Activated CD8-positive, alpha-beta memory T cell treated with anti-CD3 and anti-CD28 coated beads for 36 hours (primary cell): ENCODE measurements around the gene GGT6. TPM values are rescaled to one million over a fixed set of nuclear protein-coding genes. Genes with fewer than 3 reads are reported as not detected.
"Not testable (repeated sequence)": the region's sequence is repeated elsewhere in the genome, so short reads cannot be mapped to it uniquely, and the experiment has no call there.

Experiments used
- CTCF ChIA-PET: fragments of 350-600 bp; sonication (Branson Sonifier 250); formaldehyde crosslinking; loops from one replicate; lab custom pipeline; 2021; ENCODE audit warnings: antibody characterized with exemption; lab: Charles Lee
- POLR2A ChIA-PET: fragments of 350-600 bp; sonication (Branson Sonifier 250); formaldehyde crosslinking; loops from one replicate; lab custom pipeline; 2021; ENCODE audit warnings: antibody characterized with exemption; lab: Charles Lee
- total RNA-seq, 2 experiments: library from RNA; stranded (reverse); gene quantifications; one replicate each; pipeline ENCODE4 v1.2.3, GENCODE V29; 2021

Gene GGT6
- total RNA-seq, 2 experiments from 2014 or later: not detected

DNA sequence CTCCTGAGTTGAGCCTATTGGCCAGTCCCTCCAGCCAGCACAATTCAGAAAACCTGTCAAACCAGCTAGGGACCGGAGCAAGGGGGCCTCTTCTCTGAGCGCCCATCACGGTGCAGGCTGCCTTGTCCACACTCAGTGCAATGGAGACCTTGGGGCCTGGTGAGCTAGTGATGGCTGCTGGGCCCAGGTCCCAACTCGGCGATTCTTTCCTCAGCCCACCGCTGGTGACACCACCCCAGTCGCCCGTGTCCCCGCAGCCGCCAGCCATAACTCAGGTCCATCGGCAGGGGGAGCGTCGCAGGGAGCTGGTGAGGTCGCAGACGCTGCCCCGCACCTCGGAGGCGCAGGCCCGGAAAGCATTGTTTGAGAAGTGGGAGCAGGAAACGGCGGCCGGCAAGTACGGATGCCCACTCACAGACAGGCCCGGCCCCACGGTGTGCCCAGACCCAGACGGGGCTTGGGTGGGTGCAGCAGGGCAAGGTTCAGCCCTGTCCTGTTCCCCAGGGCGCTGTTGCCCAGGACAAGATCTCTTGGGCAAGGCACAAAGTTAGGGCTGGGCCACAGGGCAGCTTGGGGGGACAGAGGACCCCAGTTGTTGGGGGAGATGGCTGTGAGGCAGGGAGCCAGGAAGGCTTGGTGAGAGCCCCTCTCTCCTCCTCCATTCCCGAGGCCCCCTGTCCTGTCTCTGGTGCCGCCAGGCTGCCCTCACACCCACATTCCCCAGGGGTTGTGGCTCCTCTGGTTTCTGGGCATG, 34.7 kb upstream of the GGT6 start:
- POLR2A ChIA-PET: no interaction called here
- CTCF ChIA-PET: interaction anchor here (1.5 to 1.8 kb wide), 3 partner anchors 9 to 28 kb away, joined by 3 to 6 read pairs (median 4); no protein-coding TSS in a partner anchor

DNA sequence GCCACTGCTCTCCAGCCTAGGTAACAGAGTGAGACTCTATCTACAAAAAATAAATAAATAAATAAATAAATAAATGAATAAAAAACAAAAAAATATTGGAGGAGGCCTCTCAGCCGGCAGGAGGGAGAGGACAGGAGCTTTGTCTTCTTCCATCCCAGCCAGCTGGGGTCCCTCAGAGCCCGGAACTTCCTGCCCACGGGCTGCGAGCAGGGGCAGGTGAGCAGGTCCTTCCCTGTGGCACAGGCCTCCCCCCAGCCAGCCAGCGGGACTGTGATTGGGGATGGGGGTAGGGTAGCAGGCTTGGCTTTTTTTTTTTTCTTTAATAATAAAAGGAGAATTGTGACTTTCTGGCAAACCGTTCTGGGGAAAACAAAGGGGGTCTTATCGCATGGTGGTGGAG, 34.0 kb upstream of the GGT6 start:
- CTCF ChIA-PET: interaction anchor here (1.3 to 1.8 kb wide), 4 partner anchors 8 to 29 kb away, joined by 3 to 6 read pairs (median 4); no protein-coding TSS in a partner anchor

DNA sequence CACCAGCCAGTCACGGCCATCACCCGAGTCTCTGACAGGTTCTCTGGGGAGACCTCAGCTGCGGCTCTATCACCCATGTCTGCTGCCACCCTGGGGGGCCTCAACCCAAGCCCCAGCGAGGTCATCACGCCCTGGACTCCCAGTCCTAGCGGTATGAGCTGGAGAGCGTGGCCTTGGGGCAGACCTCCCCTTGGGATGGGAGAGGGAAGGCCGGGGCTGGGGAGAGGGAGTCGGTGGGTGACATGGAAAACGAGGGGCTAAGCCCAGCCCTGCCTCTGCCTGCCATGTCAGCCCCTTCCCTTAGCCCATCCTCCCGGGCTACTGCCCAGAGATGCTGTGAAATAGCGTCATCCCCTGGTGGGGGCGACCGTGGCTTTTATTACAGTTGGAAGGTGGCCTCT, 32.6 kb upstream of the GGT6 start:
- POLR2A ChIA-PET: no interaction called here
- CTCF ChIA-PET: interaction anchor here (1.1 to 1.3 kb wide), 2 partner anchors 28 to 34 kb away, joined by 3 to 4 read pairs; no protein-coding TSS in a partner anchor

More for the DNA sequence above, 34.0 kb upstream of the GGT6 start:
- POLR2A ChIA-PET: no interaction called here

DNA sequence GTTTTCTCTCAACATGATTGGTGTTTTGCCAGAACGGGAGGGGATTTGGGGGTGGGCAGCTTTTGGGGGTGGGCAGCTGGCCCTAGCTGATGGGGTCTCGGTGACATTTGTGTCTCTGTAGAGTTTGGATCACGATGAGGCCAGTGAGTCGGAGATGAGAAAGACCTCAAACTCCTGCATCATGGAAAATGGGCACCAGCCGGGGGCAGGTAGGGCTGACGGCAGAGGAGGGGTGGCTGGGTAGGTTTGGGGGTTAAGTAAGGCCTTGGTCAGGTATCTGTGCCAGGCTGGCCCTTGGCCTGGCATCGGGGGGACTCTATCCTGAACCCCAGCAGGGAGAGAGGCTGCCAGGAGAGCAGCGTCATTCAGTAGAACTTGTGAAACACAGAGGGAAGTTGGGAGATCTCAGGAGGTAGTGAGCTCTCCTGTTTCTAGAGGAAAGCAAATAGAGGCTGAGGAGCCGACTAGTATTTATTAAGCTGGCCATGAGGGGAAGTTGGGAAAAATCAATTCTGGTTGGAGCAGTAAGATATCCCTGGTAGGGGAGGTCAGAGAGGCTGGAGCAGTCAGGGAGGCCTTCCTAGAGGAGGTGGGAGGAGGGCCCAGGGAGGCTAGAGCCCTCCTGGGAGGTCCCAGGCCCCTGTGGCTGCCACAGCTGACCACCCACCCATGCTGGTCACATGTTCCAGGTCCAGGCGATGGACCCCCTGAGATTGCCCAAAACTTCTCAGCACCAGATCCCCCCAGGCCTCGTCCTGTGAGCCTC, 32.0 kb upstream of the GGT6 start:
- ChIA-PET POLR2A (no interaction called here), CTCF (no interaction called here)

DNA sequence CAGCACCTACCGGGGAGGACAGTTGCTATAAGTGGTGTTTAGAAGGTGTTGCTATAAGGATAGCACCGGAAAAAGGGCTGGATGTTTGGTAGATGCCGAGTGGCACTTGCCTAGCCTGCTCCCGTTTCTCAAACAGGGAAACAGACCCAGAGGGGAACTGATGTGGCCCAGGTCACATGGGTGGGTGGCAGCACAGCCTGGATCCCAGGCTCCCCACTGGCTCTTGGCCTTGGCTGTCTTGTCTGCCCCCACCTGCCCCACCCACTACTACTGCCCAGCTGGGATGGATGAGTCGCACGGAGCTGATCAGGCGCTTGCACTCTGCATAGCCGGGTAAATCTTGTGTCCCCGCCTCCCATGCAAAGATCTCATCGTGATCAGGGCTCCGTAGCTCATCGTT, 31.2 kb upstream of the GGT6 start:
- POLR2A ChIA-PET: no interaction called here
- CTCF ChIA-PET: no interaction called here

DNA sequence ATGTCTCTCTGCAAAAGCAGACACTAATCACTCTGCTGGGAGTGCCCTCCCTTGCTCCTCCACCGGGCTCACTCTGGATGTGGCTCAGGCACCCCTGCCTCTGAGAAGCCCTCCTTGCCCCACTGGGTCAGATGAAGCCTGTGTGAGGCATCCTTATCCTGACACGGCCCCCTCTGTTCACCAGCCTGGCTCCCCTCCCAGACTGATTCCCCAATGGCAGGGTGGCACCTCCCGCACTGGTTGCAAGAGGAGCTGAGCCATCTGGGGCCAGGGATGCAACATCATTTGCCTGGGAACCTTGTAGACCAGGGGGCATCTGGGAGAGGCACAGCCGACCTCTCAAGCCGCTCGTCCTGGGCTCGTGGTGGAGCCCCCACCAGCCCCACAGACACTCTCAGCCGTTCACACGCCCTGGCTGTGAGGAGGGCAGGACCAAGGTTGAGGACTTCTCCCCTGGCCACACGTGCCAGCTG, 30.6 kb upstream of the GGT6 start:
- CTCF ChIA-PET: no interaction called here
- POLR2A ChIA-PET: no interaction called here

DNA sequence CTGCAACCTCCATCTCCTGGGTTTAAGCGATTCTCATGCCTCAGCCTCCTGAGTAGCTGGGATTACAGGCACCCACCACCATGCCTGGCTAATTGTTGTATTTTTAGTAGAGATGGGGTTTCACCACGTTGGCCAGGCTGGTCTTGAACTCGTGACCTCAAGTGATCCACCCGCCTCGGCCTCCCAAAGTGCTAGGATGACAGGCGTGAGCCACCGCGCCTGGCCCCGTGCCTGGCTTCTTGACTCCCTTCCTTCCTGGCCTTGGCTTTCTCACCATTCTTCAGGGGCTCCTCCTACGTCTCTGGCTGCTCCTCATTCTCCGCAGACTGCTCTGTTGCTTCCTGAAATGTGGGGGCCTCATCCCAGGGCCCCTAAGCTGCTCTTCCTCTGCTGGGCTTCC, 29.7 kb upstream of the GGT6 start:
- POLR2A ChIA-PET, CTCF ChIA-PET: not testable (repeated sequence)

DNA sequence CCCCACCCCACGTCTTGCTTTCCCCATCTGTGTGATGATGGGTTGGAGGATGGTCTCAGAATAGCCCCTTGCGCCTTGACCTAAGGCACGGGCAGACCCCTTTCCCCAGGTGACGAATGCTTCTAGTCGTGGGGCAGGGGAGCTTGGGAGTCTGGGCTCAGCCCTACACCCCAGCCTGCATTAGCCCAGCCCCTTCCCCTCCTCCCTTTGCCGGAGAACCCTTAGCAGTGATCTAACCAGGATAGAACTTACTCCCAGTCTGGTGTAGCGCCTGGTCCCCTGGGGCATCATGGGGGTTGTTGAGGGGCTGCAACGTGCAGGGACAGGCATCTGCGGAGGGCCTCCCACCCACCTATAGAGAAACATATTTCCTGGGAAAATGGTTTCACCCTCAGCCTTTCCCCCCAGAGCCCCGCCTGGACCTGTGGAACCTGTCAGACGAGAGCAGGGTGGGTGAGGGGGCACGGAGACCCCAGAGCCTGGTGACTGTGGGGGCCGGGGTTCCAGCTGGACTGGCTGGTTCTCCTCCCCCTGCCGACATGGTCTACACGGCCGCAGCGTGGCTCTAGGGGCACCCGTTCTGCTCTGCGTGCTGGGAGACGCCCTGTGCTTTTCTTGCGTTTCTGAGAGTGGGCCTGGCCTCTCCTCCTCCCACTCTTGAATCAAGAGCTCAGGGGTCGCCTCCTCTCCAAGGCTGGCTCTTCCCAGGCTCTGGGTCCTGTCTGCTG, 28.7 kb upstream of the GGT6 start:
- ChIA-PET POLR2A (no interaction called here), CTCF (interaction anchor here (1.0 to 2.1 kb wide), 2 partner anchors 15 to 22 kb away, joined by 3 to 10 read pairs; no protein-coding TSS in a partner anchor)

DNA sequence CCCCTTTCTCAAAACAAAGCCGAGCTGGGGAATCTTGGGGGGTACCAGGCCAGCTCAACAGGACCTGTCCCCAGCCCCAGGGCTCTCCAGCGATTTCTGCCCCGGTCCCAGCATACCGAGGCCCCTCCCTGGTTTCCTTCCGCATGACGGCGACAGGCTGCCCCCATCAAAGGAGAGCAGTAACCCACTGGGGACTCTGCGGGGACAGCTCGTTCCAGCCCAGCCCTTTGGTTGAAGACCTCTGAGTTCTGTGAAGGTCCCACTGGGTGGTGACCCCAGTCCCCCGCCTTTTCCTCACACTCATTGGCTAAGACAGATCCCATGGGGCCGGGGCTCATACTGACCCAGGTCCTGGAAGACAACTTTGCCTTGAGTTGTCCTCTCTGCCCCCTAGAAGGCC, 28.0 kb upstream of the GGT6 start:
- POLR2A ChIA-PET: no interaction called here
- CTCF ChIA-PET: interaction anchor here (1.0 to 2.1 kb wide), 2 partner anchors 14 to 22 kb away, joined by 3 to 10 read pairs; no protein-coding TSS in a partner anchor

DNA sequence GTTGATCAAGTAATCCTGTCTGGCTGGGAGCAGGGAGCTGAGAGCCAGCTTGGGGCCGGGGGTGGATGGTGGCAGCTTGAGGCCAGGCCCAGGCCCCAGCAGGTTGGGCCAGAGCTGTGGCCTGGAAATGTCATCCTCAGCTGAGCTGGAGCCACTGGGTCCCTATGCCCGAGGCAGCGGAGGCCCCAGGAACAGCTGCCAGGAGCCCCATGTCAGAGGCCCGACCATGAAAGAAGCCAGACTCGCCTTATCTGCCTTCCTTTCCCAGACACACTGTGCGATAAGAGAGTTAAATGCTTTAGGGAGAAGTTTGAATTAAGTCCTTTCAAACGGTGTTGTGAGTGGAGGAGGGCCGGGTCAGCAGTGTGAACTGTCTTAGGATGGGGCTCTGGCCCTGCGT, 27.4 kb upstream of the GGT6 start:
- ChIA-PET CTCF (interaction anchor here (1.0 to 2.1 kb wide), 2 partner anchors 14 to 21 kb away, joined by 3 to 10 read pairs; no protein-coding TSS in a partner anchor), POLR2A (no interaction called here)

DNA sequence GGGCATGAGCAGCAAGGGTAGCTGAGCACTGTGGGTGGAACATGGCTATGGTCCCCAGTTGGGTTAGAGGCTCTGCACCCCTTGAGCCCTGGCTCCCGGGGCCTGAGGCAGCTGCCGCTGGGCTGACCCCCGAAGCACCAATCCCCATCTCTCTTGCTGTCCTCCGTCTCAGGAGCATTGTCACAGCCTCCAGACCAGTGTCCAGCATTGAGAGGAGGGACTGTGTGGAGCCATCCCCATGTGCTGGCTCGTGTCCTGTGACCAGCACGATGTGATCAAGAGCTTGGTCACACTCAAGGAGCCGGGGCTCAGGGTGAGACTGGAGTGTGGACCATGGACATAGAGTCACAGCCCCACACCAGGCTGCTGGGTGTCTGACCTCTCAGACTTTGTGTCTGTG, 26.8 kb upstream of the GGT6 start:
- ChIA-PET CTCF (interaction anchor here (1.9 kb wide), 1 partner anchor 8 kb away, joined by 6 read pairs; no protein-coding TSS in a partner anchor), POLR2A (no interaction called here)

DNA sequence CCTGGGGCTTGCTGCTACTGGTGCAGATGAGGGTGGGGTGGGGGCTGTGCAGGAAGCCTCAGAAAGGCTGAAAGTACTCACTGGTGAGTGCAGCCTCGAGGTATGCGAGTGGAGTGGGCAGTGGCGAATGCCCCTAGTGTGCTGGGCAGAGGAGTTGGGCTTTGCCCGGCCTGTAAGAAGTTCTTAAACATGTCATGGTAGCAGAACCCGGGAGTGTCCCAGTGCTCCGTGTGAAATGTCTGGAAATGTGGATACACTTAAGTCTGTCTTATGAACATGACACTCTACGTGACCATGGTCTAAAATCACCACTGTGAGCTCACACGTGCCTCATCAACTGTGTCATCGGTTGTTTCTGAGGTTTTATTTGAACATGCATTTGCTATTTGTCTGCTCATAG, 25.7 kb upstream of the GGT6 start:
- ChIA-PET CTCF (interaction anchor here (0.7 to 1.9 kb wide), 2 partner anchors 9 to 19 kb away, joined by 3 to 6 read pairs; no protein-coding TSS in a partner anchor), POLR2A (no interaction called here)

DNA sequence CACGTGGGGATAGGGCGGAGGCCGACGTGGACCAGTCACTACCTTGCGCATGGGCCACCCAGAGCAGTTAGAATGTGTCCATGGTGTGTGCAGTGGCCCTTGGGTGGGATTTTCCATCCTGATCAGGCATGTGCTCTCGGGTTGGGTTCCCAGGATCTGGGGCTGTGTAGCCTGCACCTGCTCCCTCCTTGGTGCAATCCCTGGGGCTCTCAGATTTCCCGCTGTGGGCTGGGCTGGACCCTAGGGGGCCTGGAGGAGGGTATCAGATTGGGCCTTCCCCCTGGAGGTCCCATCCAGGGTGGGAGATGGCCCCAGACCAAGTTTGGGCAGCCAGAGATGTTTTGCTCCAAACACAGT, 25.2 kb upstream of the GGT6 start:
- CTCF ChIA-PET: interaction anchor here (1.9 kb wide), 1 partner anchor 10 kb away, joined by 6 read pairs; no protein-coding TSS in a partner anchor
- POLR2A ChIA-PET: no interaction called here

DNA sequence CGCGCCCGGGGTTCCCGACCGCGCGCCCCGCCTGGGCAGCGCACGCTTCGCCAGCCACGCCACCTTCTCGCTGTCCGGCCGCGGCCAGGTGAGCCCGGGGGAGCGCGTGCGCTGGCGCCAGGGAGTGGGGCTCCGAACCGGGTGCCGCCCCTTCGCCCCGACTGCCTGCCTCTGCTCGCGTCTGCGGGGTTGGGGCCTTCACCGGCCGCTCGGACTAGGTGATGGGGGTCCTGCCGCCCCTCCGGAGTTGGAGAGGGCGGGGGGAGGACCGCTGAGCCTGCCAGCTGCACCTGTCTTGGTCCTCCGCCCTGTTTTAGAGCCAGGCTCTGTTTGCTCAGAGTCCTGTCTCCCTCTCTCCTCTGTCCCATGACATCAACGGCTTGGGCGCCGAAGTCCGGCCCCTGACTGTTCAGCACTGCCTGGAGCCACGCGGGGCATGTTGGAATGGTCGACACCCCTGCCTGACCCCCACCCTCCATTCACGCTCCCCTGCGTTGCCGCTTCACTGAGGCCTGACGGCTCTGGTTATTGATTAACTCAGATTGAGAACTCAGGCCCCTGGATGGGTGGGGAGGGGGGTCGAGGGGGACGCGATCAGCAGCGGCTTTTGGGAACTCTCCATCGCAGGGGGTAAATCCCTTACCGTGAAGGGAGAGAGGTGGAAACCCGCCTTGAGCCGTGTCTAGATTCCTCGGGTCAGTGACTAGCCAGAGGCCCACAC, 24.7 kb upstream of the GGT6 start:
- CTCF ChIA-PET: interaction anchor here (1.4 to 1.9 kb wide), 2 partner anchors 17 to 19 kb away, joined by 5 read pairs; no protein-coding TSS in a partner anchor
- POLR2A ChIA-PET: no interaction called here

DNA sequence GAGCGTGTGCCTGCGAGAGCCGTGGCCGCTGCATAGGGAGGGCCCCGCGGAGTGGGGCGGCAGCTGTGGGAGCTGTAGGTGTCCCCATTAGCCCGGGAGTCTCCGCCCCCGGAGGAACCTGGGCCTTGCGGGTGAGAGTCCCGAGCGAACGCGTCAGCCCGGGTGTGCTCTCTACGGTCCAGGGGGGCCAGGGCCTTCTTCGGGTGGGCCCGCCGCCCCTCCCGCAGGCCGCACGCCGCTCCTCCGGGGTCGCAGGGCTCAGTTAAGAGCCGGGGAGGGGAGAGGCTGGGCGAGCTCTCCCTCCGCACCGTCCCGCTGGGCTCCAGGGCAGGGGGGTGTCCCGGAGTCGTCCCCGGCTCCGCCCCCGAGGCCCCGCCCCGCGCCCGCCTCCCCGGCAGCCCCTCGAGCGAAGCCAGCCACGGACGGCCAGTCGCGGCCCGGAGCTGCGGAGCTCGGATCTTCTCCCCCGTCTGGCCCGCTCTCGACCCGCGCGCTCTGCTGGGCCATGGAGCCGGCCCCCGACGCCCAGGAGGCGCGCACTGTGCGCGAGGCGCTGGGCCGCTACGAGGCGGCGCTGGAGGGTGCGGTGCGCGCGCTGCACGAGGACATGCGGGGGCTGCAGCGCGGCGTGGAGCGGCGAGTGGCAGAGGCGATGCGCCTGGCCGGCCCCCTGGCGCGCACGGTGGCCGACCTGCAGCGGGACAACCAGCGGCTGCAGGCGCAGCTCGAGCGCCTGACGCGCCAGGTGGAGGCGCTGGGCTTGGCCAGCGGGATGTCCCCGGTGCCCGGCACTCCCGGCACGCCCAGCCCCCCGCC, 23.9 kb upstream of the GGT6 start, which contains the start of gene SMTNL2:
Gene SMTNL2 (plus strand): TSS at position 429 of the 816 bp plus-strand sequence. CDS start 77 bp downstream, at position 506.
- POLR2A ChIA-PET: no interaction called here
- CTCF ChIA-PET: interaction anchor here (0.6 to 1.9 kb wide), 6 partner anchors 14 to 163 kb away, joined by 3 to 5 read pairs (median 3); partner anchors contain the start of gene MYBBP1A

DNA sequence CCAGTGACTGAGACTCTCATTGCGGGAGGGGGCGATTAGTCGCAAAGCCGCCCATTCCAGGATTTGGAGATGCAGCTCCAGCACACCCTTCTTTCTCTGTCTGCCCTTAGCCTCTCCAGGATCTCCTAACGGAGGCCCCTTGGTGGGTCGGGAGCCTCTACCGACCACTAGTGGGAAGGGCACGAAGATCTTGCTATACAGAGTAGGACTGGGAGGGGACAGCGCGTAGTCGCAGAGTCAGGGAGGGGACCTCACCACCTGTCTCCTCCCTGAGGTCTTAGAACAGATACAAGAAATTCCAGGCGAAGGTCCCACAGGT, 23.4 kb upstream of the GGT6 start:
- POLR2A ChIA-PET: no interaction called here
- CTCF ChIA-PET: interaction anchor here (0.6 to 1.9 kb wide), 7 partner anchors 13 to 638 kb away, joined by 3 to 5 read pairs (median 3); partner anchors contain the start of gene MYBBP1A

DNA sequence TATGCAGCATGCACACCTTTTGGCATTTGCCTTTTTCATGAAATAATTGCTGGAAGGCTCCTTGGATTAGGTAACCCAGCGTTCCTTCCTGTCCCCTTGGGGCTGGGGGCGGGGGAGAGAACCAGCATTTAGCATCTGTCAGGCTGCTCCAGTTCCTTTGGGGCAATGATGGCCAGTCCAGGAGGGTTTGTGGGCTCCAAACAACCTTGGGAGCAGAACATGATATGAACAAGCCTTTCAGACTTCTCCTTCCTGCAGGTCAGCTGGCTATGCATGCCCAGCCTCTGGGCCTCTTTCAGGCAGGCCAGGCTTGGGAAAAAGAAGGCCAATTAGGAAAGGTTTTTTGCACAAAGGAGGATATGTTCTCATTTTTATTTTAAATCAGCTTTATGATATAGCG, 22.8 kb upstream of the GGT6 start:
- ChIA-PET POLR2A (no interaction called here), CTCF (interaction anchor here (0.6 to 1.9 kb wide), 4 partner anchors 13 to 637 kb away, joined by 3 to 5 read pairs (median 3); partner anchors contain the start of gene MYBBP1A)
